Erythroblast (primary cell): ENCODE measurements around the gene COL13A1.

Source experiments
- DNase-seq, 2 experiments: peaks; one replicate each; lab custom pipeline; 2025; lab: John Stamatoyannopoulos, UW
- GATA1 ChIP-seq: IDR thresholded peaks from 2 replicates; pipeline ENCODE4 v1.6.1; 2011; ENCODE audit warnings: low read depth, mild to moderate bottlenecking, control low read depth, low read length, moderate library complexity
- POLR2A ChIP-seq: IDR thresholded peaks from 2 replicates; pipeline ENCODE4 v1.6.1; 2011; ENCODE audit warnings: mild to moderate bottlenecking, low read length

The COL13A1 gene

DNA sequence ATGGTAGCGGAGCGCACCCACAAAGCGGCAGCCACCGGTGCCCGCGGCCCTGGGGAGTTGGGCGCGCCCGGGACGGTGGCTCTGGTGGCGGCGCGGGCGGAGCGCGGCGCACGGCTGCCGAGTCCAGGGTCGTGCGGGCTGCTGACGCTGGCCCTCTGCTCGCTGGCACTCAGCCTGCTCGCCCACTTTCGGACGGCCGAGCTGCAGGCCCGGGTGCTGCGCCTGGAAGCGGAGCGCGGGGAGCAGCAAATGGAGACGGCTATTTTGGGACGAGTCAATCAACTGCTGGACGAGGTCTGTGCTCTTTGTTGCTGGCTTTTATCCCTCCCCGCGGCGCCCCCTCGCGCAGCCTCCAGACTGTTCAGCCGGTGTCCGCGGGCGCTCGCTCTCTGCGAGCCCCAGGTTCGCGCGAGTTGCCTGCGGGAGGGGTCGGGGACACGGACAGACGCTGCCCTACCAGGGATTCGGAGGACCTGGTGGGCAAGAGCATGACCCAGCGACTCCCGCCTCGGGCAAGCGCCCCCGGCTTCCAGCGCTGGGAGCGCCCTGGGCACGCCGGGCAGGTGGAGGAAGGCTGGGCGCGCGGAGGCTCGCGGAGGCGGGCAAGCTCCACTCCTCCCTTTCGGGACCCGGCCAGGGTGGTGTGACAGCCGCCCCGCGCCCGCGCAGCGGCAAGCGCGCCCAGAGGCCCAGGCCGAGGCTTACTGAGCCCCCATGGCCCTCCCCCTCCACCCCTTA lies 887 bp downstream of the COL13A1 start:
- TF ChIP-seq GATA1 (no peak), POLR2A (no peak)
- no peak for DNase-seq

DNA sequence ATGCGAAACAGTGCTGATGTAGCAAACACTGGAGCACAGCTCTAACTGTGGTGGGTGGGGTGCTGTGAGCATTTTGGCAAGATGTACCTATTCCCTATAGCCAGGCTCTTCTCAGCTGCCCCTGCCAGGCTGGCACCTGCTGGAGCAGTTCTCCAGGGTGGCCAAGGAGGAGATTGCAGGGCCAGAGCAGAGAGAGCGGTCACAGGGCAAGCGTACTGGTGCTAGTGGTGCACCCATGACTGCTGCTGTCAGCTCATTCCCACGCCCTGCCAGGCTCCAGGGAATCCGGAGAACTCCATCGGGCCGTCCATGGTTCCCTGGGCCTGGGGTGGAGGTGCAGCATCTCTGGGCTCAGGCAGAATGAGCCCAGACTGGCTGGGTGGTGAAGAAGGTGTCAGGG lies 2.1 kb downstream of the COL13A1 start:
- DNase-seq: no peak
- TF ChIP-seq GATA1: no peak
- no peak for TF ChIP-seq POLR2A

DNA sequence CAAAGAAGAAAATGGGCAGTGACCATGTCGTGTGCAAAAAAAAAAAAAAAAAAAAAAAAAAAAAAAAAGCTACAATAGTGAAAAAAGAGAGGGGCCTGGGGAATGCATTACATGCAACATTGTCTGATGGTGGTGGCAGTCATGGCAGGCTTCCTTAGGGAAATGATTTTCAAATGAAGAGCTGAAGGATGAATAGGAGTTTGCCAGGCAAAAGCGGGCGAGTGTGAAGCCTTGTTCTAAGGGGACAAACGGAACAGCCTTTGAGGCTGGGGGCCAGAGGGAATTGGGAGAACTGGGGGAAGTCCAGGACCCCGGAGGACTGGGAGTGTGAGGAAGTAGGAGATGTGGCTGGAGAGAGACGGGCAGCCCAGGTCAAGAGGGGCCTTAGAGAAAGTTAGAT lies 3.1 kb downstream of the COL13A1 start:
- DNase-seq: no peak
- no peak for TF ChIP-seq POLR2A
- no peak for TF ChIP-seq GATA1

DNA sequence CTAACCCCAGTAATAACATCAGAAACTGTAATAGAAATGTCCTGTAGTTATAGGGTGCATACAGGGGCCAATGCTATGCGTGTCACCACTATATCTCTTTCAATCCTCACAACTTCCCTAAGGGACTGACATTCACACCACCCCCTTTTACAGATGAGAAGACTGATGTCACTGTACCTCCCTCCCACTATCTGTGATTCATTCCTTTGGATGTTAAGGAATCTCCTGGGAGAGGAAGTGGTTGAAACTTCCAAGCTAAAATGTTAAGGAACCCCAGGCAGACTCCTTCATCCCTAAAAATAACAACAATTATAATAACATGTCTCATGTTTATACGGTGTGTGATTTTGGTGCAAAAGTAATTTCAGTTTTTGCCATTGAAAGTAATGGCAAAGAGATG lies 5.4 kb downstream of the COL13A1 start:
- TF ChIP-seq POLR2A (no peak), GATA1 (no peak)
- DNase-seq: no peak

DNA sequence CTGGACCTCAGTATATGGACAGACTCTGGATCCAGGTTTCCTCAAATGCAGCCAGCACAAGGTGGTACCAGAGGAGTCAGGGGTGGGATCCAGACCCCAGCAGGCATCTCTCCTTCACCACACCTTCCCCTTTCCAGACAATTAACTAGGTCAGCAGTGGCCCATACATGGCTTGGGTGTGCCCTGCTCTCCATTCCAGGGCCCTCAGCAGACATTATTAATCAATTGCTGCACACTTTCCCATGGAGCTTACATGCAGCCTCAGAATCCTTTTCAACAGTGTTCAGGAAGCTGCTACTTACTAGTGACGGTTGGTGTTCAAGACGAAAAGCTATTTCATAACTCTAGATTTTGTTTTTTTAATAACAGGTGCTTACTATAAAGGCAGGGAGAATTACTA lies 6.0 kb downstream of the COL13A1 start:
- DNase-seq: no peak

DNA sequence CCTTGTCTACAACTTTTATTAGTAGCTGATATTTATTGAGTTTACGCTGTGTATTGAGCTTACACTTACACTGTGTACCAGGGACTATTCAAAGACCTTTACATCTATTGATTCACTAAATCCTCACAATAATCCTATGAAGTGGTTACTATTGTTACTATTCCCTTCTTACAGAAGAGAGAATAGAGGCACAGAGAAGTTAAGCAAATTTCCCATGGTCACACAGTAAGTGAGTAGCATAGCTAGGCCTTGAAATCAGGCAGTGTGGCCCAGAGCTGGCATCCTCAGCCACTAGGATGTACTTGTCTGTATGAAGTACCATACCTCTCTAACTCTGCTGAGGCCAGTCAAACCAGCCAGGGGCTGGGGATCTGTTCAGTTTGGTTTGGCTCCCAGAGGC lies 7.6 kb downstream of the COL13A1 start:
- no peak for DNase-seq
- TF ChIP-seq POLR2A (no peak), GATA1 (no peak)

More for the DNA sequence above, 6.0 kb downstream of the COL13A1 start:
- no peak for TF ChIP-seq POLR2A
- no peak for TF ChIP-seq GATA1

DNA sequence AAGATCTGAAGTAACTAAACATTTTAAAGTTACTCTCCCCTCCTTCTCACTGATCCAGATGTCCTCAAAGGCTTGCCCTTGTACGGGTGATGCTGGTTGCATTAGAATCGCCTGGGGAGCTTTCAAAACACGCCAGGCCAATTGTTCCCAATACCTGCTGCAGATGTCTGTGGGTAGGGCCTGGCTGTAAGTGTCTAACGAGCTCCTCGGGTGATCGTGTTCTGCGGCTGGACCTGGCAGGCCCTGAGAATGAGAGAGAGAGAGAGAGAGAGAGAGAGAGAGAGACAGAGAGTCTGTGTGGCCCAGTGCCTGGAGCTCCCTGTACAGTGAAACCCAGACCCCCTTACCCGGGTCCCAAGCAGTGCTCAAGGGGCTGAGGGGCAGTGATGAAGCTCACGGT lies 8.4 kb downstream of the COL13A1 start:
- no peak for DNase-seq
- TF ChIP-seq GATA1: no peak
- TF ChIP-seq POLR2A: no peak

DNA sequence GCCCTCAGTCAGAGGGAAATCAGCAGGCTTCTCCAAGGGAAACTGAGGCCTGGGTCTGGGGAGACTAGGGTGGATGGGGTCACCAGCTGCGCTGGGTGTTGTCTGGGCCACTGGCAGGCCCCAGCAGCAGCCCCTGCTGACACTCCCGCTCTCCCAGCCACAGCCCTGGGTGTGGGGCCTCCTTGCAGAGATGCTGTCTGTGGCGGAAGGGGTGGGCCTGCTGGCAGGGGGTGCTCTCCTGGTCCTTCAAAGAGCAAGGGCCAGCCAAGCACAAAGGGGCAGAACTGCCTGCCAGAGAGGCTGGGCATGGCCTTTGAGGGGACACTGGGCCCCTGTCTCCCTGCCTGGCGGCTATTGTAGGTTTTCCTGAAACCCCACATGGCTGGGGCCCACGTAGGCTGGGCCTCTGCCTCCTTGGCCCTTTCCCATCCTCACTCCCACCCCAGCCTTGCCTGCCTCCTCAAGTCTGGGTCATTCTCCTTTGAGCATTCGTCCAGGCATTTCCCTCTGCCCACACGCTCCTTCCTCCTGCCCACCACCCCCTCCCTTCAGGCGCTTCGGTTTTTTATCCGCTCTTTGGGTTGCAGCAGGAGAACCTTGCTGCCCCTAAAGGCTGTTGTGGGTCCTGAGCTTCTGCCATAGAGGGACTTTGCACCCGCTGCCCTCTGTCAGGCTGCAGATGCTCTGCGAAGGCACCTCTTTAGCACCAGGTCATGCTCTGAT lies 9.1 kb downstream of the COL13A1 start:
- no peak for DNase-seq
- TF ChIP-seq POLR2A (no peak), GATA1 (no peak)

DNA sequence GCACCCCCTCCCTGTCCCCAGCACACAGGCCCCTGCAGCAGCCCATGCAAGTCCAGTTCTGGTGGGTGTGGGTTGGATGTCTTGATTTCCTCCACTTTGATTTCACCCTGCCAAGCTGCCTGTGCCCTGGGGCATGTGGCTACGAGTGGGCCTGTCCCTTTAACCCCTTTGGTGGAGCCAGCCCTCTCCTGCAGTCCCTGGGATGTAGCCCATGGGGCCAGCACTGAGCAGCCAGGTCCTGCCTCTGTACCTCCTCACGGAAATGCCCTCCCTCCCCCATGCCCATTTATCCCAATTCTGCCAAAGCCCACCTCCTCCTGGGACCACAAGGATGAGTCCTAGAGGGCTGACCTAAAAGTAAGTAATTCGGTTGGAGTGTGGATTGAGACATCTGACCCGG lies 11.9 kb downstream of the COL13A1 start:
- DNase-seq: no peak
- TF ChIP-seq GATA1: no peak
- TF ChIP-seq POLR2A: no peak

DNA sequence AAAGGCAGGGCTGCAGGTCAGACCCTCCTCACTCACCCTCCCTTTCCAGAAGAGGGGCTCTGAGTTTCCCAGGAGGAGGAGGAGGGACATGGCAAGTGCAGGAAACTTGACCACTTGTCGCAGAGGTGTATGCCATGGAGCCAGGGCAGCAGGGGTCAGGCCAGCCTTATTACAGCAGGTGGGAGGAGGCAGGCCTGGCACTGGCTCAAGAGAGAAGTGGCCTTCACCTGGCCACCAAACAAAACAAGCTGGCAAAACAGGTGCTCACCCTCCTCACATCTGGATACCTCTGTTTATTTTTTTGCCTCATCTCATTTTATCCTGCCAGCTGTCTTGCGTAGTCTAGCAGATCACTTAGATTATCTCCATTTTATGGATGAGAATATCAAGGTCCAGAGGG lies 12.5 kb downstream of the COL13A1 start:
- no peak for DNase-seq
- TF ChIP-seq GATA1 (no peak), POLR2A (no peak)

DNA sequence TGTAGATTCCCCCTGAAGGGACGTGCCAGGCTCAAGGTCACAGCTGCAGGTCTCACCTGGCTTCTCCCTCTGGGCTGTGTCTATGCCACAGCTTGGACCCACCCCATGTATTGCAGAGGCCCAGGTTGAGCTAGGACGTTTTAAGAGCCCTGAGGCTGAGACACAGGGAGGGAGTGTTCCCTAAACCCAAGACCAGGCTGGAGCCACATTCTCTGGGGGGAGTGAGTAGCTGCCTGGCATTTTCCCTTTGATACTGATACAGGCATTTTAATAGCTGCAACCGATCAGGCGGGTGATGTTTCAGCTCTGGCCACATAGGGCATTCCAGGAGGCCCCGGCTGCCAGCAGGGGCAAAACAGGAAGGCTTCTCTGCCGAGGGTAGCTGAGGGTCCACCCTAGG lies 13.4 kb downstream of the COL13A1 start:
- no peak for TF ChIP-seq POLR2A
- no peak for TF ChIP-seq GATA1
- no peak for DNase-seq

DNA sequence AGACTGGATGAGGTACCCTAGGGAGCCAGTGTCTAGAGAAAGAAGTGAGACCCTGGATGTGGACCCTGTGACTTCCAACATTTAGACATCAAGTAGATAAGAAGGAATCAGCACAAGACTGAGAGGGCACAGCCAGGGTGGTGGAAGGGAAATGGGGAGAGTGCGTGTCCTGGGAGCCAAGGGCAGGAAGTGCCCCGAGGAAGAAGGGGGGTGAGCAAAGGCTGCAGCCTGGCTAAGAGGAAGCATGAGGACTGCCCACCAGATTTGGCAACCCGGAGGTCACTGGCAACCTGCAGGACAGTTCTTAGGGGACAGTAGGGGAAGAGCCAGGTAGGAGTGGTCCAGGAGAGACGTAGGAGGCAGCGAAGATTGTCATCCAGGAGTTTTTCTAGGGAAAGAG lies 14.8 kb downstream of the COL13A1 start:
- DNase-seq: no peak
- TF ChIP-seq GATA1 (no peak), POLR2A (no peak)

DNA sequence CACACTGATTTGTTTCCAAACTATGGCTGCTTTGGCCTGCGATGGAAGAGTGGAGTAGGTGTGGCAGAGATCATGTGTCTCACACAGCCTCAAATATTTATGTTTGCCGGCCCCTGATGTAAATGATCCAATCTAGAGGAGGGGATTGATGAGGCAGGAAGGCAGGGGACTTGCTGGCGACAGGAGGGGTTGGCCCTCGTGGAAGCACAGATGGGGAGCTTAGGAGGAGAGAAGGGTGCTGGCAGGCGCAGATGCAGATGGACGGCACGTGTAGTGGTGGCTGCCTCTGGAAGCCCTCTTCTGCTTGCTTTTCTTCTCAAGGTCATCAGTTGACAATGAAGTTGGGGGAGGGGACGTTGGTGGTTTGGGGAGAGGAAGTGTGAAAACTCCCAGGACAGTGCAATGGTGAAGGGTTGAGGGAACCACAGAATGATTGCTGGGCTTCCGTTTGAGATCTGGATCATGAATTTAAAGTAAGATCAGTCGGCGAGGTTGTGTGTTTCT lies 15.4 kb downstream of the COL13A1 start:
- TF ChIP-seq POLR2A (no peak), GATA1 (no peak)
- DNase-seq: no peak

DNA sequence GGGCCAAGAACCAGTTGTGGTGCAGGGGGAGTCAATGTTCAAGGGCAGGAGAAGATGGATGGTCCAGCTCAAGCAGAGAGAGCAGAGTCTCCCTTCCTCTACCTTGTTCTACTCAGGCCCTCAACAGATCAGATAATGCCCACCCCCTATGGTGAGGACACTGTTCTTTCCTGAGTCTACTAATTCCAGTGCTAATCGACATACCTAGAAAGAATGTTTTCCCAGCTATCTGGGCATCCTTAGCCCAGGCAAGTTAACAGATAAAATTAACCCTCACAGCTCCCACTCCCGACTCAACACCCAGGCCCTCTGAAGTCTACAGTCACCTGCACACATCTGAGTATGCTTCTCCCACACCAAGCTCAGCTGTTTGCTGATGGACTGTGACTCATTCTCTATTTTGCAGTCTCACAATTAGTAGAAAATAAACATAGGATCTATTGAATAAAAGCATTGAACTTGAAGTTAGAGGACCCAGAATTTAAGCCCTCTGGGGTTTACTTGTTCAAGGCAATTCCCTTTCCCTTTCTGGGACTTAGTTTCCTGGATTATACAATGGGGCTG lies 17.1 kb downstream of the COL13A1 start:
- DNase-seq: no peak
- TF ChIP-seq POLR2A: no peak
- TF ChIP-seq GATA1: no peak
